ENCODE results near the gene SPATA16.
"Not testable (repeated sequence)": the region's sequence is repeated elsewhere in the genome, so short reads cannot be mapped to it uniquely, and the experiment has no call there.

DNA sequence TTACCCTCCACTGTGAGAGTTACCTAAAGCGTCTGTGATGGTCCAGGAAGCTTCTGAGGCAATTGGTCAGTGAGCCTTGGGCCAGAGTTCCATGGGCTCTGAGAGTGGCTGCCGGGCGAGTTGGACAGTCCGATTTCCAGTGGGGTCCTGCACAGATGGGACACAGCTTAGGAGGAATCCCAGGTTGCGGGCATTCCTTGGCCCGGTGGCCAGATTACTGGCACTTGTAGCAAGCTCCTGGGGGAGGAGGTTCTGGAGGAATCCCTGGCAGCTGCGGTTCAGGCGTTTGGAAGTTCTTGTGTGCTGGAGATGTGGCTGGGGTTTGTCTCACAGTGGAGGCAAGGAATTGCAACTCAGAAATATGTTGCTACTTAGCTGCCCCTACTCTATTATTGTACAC lies 18.1 kb upstream of the SPATA16 start:
- TF ChIP-seq POLR2A, CTCF (IDR thresholded peaks at IDR 0.05): not testable (repeated sequence)

Measured in thyroid gland (tissue), 4 donors.